DMS79 (cell line): ENCODE measurements around the gene MED13.
"Not testable (repeated sequence)": the region's sequence is repeated elsewhere in the genome, so short reads cannot be mapped to it uniquely, and the experiment has no call there.

ENCODE experiments used
- DNase-seq: peaks from one replicate; lab custom pipeline; 2025; lab: John Stamatoyannopoulos, UW

The MED13 gene

GRCh38 chr17:62058611-62059010, 6.5 kb downstream of the MED13 start:
- no peak for DNase-seq

- DNase-seq, result no peak
These were observed 7.4 kb downstream of the MED13 start for GRCh38 chr17:62057696-62058095.

GRCh38 chr17:62052765-62053338, 12.2 kb downstream of the MED13 start:
- DNase-seq, result no peak

GRCh38 chr17:62051053-62051452, 14.0 kb downstream of the MED13 start:
- no peak for DNase-seq

- no peak for DNase-seq
These were observed 15.8 kb downstream of the MED13 start for GRCh38 chr17:62049299-62049698.

- no peak for DNase-seq
These were observed 16.8 kb downstream of the MED13 start for GRCh38 chr17:62048262-62048661.

- no peak for DNase-seq
These were observed 19.6 kb downstream of the MED13 start for GRCh38 chr17:62045517-62045916.

GRCh38 chr17:62045109-62045508, 20.0 kb downstream of the MED13 start:
- DNase-seq, result no peak

GRCh38 chr17:62043602-62044001, 21.5 kb downstream of the MED13 start:
- DNase-seq, result no peak

- no peak for DNase-seq
These were observed 21.9 kb downstream of the MED13 start for GRCh38 chr17:62043140-62043539.

GRCh38 chr17:62038248-62038647, 26.8 kb downstream of the MED13 start:
- DNase-seq, result no peak

- no peak for DNase-seq
These were observed 31.8 kb downstream of the MED13 start for GRCh38 chr17:62033317-62033716.

GRCh38 chr17:62032480-62032879, 32.6 kb downstream of the MED13 start:
- DNase-seq, result no peak

- no peak for DNase-seq
These were observed 34.8 kb downstream of the MED13 start for GRCh38 chr17:62030264-62030663.

- no peak for DNase-seq
These were observed 40.2 kb downstream of the MED13 start for GRCh38 chr17:62024866-62025265.

GRCh38 chr17:62017912-62018311, 47.2 kb downstream of the MED13 start:
- no peak for DNase-seq

GRCh38 chr17:62017496-62017895, 47.6 kb downstream of the MED13 start:
- DNase-seq, result no peak

- no peak for DNase-seq
These were observed 50.6 kb downstream of the MED13 start for GRCh38 chr17:62014526-62014925.

- DNase-seq, result no peak
These were observed 55.9 kb downstream of the MED13 start for GRCh38 chr17:62009220-62009619.

- DNase-seq, result no peak
These were observed 56.8 kb downstream of the MED13 start for GRCh38 chr17:62008294-62008693.

- DNase-seq, result no peak
These were observed 60.7 kb downstream of the MED13 start for GRCh38 chr17:62004388-62004787.

- DNase-seq, result not testable (repeated sequence)
These were observed 61.9 kb downstream of the MED13 start for GRCh38 chr17:62003141-62003540.

GRCh38 chr17:62001105-62001504, 64.0 kb downstream of the MED13 start:
- DNase-seq, result no peak

GRCh38 chr17:62000186-62000585, 64.9 kb downstream of the MED13 start:
- DNase-seq, result no peak

GRCh38 chr17:61998534-61998933, 66.5 kb downstream of the MED13 start:
- not testable (repeated sequence) for DNase-seq
